ENCODE data around the gene SMAD7.

- TF ChIP-seq, protein P1, sequence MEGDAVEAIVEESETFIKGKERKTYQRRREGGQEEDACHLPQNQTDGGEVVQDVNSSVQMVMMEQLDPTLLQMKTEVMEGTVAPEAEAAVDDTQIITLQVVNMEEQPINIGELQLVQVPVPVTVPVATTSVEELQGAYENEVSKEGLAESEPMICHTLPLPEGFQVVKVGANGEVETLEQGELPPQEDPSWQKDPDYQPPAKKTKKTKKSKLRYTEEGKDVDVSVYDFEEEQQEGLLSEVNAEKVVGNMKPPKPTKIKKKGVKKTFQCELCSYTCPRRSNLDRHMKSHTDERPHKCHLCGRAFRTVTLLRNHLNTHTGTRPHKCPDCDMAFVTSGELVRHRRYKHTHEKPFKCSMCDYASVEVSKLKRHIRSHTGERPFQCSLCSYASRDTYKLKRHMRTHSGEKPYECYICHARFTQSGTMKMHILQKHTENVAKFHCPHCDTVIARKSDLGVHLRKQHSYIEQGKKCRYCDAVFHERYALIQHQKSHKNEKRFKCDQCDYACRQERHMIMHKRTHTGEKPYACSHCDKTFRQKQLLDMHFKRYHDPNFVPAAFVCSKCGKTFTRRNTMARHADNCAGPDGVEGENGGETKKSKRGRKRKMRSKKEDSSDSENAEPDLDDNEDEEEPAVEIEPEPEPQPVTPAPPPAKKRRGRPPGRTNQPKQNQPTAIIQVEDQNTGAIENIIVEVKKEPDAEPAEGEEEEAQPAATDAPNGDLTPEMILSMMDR (conservative IDR thresholded peaks at IDR 0.05) = no peak
- TF ChIP-seq ZFX (IDR thresholded peaks at IDR 0.05) = no peak
Measured at GRCh38 chr18:48932462-48932818, 18.3 kb downstream of the SMAD7 start.
